ENCODE measurements around the gene EML4.
"Not testable (repeated sequence)": the region's sequence is repeated elsewhere in the genome, so short reads cannot be mapped to it uniquely, and the experiment has no call there.

EML4 gene

DNA sequence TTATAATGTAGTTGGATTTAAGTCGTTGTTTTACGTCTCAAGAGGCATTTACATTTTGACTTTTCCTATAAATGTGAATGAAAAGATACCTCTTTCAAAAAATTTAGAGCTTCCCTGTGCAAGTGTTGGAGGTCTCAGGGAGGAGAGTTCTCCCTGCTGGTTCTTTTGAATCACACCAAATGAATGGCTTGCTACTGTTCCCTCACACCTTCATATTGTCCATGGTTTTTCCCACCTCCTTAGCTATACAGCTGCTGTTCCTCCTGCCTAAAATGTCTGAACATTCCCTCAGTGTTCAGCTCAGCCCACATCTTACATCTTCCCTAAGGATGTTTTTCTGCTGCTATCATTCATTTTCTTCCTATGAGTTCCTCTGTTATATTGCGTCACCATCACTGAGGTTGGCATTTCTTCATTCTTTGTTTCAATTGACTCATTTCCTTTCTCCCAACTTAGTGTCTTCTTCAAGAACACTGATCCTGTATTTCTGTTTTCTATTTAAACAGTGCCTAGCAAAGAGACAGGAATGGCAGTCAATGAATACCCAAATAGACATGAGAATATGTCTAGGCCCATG lies 145.8 kb downstream of the EML4 start:
- no peak for DNase-seq

DNA sequence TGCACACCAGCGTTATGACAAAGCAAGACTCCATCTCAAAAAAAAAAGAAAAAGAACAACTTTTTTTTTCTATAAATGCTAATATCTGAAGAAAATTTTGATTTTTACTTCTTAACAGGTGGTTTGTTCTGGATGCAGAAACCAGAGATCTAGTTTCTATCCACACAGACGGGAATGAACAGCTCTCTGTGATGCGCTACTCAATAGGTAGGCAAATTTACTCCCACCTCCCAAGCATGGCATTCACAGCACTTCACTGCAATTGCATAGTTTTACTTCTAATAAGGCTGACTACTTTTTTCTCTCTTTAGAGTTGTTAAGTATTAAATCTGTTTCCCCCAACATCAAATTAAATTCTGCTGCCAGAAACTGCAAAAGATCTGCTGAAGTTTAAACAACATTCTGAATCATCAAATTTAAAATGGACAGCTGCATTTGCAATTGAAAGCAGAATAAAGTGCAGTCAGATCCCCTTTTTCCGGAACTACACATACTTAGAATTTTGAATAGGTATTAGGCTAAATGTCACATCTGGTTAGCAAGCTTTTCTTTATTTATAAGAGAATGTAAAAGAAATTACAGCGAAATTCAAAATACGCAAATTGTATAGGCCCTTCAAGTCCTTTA lies 146.8 kb downstream of the EML4 start:
- no peak for DNase-seq

DNA sequence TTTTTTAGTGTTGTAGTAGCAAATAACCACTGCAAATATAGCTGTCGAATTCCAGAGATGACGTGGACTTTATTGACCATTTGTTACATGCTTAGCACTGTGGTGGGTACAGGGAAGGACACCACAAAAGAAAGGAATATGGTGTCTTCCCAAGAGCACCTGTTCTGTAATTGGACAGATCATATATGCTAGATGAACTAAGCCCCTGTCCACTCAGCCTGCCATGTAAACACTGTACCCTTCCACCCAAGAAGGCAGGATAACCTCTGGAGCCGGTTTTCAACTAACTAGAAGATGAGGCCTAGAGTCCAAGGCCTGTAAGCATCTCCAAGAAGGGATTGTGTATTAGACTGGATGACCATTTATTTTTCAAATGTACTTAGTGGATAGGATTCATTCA lies 147.8 kb downstream of the EML4 start:
- DNase-seq: no peak

DNA sequence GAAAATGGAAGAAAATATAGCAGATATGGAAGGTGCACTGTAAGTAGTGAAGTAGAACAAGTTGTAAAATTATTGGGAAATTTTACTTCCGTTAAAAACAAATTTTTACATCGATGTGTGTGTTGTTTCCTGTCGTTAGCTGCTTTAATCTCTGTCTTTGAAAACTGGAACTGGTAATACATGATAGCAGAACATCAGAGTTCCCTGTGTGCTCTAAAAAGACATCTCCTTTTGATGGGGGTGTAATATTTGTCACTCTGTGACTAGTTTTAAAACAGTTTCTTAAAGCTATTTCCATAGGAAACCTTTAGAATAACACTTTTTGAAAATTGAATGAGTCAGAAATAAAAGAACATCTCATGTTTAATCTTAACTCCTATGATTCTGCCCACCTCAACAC lies 148.3 kb downstream of the EML4 start:
- DNase-seq: no peak

DNA sequence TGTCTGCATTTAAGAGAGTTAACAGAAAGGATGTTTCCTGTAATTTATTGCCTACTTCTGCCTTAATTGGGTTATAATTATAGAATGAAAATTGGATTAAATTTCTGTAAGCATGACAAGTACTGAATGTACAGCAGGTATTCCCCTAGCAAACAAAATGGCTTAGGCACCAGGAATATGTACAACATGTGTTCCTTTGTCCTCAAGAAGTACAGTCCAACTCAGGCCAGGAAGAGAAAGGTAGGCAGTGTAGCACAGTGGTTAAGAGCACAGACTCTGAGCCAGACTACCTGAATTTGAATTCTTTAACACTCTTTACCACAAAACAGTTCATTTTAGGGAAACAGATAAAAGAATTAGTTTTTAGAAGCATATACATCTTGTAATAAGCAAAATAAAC lies 148.8 kb downstream of the EML4 start:
- DNase-seq: no peak

DNA sequence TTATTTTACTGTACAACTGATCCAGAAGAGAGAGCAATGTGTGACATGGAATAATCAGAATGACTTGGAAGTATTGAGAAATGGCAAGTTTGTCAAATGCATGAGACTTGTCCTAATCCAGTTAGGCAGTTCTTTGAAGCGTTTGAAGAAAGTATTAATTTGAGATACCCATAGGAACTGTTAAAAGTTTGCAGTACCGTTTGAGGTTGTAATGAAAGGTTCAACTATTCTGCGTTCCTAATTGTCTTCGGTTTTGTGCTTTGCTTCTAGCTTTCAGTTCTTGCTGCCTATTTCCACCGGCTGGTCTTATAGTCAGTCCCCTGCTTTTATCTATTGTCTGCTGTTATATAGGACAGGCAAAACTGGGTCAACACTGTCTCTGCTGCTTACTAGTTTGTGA lies 150.1 kb downstream of the EML4 start:
- no peak for DNase-seq

DNA sequence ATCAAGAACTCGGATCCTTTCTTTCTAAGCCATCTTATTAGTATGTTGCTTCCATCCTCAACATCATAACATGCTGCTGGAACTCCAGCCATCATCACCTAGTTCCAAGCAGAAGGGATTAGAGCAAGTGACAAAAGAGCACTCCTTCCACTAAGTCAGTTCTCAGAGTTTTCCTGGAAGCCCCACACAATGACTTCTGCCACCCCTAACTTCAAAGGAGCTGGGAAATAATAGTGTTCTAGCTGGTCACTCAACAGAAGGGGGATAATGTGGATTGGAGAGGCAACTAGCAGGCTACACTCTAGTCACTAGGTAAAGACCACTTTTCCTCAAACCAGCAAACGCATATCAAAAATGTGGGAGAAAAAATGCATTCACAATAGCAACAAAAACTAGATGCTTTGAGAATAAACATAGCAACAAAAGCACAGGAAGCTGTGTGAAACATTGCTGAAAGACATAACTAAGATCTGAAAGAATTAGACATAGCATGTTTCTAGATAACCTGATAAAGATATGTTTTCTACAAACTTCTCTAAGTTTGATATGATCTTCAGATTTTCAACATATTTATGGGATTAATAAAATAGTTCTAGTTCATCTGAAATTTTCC lies 152.4 kb downstream of the EML4 start:
- DNase-seq: no peak

DNA sequence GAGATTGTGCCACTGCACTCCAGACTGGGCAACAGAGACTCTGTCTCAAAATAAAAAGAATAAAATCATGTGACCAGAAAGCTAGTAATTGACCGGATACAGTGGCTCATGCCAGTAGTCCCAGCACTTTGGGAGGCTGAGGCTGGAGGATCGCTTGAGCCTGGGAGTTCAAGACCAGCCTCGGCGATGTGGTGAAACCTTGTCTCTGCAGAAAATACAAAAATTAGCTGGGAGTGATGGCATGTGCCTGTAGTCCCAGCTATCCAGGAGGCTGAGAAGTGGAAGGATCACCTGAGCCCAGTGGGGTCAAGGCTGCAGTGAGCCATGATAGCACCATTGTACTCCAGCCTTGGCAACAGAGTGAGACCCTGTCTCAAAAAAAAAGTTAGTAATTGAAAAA lies 155.1 kb downstream of the EML4 start:
- no peak for DNase-seq

DNA sequence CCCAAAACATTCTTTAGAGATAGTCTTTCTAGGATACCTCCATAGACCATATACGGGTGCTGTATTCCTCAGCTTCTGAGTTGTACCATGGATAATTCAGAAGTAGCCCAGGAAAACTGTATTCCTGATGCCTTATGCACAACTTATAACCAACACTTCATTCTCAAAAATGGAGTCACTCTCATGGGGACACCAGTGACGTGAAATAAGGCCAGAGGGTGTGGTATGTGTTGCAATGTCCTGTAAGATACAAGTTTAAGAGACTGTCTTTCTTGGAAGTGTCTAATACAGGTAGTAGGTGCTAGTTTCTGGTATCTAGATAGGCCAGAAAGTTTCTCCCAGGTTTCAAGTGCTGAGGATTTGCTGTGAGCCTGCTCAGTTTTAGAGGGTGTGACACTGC lies 155.8 kb downstream of the EML4 start:
- no peak for DNase-seq

DNA sequence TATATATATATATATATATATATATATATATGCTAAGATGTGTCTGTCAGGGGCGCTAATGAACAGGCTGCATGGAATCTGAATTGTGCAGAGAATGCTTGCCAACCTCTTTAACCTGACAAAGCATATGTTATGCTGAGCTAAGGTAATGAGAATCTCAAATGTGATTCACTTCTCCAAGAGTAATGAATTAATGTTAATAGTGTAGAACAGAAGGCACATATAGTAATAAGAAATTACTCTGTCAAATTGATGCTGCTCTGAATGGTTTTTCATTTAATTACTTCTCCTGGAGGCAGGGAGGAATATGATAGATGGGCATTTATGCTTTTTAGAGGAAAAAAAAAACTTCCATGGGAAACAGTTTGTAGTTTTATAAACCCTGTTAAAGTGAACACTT lies 156.5 kb downstream of the EML4 start:
- no peak for DNase-seq

DNA sequence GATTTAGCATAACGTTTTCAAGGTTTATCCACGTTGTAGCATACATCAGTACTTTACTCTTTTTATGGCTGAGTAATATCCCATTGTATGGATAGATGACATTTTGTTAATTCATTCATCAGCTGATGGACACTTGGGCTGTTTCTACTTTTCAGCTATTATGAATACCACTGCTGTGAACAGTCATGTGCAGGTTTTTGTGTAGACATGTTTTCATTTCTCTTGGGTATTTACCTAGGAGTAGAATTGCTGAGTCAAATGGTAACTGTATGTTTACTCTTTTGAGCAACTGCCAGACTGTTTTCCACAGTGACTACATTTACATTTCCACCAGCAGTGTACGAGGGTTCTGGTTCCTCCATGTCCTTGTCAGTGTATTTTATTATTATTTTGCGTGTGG lies 158.0 kb downstream of the EML4 start:
- no peak for DNase-seq

DNA sequence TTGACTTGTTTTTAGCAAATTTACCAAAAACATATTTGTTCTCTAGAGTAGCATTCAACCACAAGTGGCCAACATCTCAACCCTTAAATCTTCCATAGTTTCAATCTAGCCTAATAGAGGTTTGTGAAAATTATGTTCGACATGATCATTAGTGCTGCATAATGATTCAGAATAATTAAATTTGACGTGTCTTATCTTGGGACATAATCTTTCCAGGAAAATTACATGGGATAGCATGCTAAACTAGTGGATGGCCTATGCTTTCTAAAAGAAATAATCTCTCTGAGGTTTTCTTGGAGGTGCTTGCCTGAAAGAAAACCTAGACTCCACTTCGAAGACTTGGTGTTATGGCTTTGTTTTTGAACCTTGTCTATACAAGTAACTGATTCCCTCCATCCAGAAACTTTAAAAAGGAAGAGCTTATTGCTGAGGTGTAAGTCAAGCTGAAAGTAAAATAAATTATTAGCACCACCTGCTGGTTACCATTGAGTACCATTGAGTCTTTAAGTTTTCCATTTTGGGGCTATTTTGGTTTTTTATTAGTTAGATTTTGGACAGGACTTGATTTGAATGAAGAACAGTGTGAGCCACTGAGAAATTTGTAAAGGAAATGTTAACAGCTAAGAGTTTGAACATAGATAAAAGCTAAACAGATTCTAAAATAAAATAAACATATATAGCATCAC lies 159.1 kb downstream of the EML4 start:
- no peak for DNase-seq

DNA sequence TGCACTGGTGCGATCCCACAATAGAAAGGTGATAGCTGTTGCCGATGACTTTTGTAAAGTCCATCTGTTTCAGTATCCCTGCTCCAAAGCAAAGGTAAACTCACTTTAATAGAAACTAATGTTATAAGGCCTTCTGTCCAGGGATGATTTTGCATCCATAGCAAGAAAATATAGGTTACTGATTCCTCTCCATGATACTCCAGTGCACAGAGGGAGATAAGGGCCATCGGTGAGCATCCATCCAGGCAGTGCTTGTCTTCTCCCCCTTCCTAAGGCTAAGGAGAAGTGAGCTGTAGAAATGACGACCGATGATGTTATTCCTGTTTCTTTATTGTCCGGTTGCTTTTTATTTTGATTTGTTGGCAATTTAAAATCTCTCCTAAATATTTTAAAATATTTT lies 159.8 kb downstream of the EML4 start:
- DNase-seq: no peak

DNA sequence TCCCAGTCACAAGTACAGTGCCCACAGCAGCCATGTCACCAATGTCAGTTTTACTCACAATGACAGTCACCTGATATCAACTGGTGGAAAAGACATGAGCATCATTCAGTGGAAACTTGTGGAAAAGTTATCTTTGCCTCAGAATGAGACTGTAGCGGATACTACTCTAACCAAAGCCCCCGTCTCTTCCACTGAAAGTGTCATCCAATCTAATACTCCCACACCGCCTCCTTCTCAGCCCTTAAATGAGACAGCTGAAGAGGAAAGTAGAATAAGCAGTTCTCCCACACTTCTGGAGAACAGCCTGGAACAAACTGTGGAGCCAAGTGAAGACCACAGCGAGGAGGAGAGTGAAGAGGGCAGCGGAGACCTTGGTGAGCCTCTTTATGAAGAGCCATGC lies 160.6 kb downstream of the EML4 start:
- no peak for DNase-seq

DNA sequence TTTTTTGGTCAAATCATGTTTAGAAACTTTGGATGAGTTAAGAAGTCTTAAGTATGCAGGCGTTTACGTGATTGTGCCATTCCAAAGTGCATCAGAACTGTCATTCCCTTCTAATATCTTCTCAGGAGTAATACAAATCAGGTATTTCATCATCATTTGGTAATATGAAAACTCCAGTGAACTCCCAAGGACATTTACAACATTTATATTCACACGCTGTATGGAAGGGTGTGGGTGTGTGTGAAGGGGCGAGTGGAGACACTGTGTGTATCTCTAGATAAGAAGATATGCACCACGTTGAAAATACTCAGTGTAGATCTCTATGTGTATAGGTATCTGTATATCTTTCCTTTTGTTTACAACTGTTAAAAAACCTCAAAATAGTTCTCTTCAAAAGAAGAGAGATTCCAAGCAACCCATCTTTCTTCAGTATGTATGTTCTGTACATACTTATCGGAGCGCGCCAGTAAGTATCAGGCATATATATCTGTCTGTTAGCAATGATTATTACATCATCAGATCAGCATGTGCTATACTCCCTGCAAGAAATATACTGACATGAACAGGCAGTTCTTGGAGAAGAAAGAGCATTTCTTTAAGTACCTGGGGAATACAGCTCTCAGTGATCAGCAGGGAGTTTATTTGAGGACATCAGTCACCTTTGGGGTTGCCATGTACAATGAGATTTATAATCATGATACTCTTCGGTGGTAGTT lies 162.6 kb downstream of the EML4 start:
- DNase-seq: no peak

DNA sequence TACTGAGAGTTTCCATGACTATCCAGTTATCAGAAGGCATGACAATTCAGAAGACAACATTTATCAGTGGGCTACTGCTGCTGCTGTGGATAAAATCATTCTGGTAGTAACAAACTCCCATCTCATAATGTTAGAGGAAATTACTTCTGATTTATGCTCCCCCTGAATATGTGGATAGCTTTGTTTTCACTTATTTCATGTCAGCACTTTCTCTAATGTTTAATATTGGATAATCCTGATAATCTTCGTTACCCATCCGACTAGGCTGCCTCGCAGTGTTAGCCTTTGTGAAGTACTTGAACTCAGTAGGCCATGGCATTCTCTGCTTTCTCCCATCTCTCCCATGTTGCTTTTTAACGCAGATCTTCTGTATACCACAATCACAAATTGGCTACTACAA lies 163.4 kb downstream of the EML4 start:
- DNase-seq: no peak

DNA sequence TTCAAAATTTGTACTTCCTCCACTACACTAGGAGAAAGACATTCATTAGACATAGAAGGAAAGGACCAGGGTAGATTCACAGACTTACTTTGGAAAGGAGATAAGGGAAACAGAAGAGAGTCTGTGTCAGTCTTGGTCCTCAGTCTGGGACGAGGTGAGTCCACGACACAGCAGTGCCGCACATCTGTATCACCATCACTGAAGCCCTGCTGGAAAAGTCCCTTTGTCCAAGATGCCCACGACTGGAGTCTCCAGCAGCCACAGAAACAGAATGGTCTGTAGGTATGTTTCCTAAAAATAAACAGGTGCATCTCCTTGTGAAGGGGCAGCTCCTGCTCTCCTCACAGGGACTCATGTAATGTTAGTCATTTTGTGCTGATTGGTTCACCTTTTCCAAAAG lies 164.4 kb downstream of the EML4 start:
- DNase-seq: no peak

DNA sequence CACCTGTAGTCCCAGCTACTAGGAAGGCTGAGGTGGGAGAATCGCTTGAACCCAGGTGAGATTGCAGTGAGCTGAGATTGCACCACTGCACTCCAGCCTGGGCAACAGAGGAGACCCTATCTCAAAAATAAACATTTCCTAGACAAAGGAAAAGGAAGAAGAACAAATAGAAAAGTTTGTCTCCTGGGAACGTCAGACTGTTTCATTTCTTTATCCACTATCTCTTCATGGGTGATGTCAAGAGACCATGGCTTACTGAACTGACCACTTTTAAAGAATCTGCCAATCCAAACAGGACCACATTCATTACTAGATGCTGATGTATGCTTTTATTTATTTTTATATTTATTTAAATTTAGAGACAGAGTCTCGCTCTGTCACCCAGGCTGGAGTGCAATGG lies 165.1 kb downstream of the EML4 start:
- DNase-seq: no peak

DNA sequence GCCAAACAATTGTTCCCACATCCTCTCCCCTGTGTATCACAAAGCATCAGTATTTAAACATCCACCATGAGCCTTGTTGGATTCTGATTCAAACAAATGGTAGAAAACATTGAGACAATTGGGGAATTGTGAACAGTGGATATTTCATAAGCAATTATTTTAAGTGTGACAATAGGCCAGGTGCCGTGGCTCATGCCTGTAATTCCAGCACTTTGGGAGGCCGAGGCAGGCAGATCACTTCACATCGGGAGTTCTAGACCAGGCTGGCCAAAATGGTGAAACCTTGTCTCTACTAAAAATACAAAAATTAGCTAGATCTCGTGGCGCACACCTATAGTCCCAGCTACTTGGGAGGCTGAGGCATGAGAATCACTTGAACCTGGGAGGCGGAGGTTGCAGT lies 165.7 kb downstream of the EML4 start:
- not testable (repeated sequence) for DNase-seq

DNA sequence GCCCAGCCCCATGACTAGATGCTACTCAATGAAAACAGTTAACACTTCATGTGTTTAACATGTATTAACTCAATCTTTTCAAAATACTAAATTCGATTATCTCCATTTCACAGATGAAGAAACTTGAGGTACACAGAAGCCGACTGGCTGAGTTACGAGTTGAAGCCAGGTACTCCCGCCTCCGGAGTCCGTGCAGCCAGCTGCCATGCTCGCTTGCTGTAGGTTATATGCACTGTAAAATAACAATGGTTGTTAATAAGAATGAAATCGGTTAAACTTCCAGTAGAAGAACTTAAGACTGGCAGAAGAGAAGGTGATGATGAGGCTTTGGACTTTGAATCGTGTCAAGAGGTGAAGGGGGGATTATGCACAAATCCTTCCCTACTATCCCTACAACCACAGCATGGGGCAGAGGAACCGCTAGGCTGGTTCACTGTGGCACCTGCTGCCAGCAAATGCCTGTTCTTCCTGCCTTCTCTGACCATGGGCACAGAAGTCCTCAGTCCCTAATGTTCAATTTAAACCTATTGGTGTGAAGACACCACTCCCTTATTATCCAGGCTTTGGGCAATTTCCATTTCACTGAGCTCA lies 166.5 kb downstream of the EML4 start:
- DNase-seq: no peak

DNA sequence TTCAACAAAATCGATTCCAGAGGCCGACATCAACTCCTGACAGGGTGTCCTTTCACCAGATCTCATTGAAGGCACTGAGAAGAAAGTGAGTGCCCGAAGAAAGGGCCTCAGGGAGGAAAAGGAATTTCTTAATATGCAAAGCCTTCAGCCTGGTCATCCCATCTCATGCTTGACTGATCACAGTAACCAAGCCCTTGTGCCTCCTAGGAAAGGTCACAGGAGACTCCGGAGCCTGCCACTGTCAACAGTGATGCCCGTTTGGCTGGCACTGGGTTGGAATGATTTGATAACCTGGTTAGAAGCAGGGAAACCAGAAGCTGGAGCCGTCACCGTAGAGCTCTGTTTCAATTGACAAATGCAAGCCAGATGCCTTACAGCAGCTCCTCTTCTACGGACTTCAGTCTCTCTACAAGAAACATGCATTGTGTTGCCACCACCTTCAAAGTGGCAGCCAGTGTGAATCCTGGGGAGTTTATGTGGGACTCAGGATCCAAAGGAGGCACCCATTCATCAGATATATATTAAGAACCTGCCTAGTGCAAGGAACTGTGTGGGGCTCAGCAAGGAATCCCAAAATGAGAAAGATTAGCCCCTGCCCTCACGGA lies 167.3 kb downstream of the EML4 start:
- no peak for DNase-seq

DNA sequence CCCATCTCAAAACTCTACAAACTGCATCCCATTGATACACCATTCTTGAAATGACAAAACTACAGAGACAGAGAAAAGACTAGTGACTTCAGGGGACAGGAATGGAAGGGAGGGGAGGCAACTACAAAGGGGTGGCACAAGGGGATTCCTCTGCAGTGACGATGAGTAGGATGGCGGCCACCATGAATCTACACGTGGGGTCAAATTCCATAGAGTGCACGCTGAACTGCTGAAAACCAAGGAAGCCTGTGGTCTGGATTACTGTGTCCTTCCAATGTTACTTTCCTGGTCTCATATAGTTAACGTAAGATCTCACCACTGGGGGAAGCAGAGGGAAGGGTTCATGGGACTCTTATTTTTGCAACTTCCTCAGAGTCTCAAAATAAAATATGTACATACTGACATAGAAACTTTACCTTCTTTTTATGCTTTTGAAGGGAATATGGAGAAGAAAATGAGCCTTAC lies 168.2 kb downstream of the EML4 start:
- DNase-seq: no peak
